OCI-LY1 (cell line): ENCODE results near the gene PTPN4.

Source experiments
- EZH2 ChIP-seq: fragments of 200-600 bp; sonication (generic), shearing (Covaris generic); IDR thresholded peaks from 2 replicates; pipeline ENCODE4 v1.8.0; 2017; ENCODE audit warnings: borderline replicate concordance, mixed run types, mild to moderate bottlenecking, antibody characterized with exemption, low read length, moderate library complexity, mixed read lengths
- TF ChIP-seq, protein P1 (sequence below): fragments of 200-600 bp; sonication (generic), shearing (Covaris generic); IDR thresholded peaks from 2 replicates; pipeline ENCODE4 v1.5.1; 2017; ENCODE audit warnings: mild to moderate bottlenecking, antibody characterized with exemption, low read length, moderate library complexity, mixed read lengths

DNA sequence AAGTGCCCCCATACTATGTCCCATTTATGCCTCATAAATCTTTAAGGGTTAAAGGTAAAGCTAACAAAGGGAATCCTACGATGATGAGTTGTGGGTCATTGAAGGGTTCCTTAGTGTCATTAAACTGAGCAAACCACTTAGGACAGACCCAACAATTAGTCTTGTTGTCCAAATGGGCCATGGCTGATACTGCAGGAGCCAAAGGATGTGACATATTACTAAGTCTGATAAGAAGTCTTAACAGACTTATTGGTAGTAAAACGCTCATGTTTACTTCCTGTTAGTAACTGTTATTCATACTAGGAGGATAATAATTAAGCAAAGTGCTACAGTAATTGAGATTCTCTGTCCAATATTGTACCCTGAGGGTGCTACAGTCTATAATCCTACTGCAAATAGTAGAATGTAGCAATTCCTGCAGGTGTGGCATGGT lies 96.8 kb downstream of the PTPN4 start:
- TF ChIP-seq, protein P1, sequence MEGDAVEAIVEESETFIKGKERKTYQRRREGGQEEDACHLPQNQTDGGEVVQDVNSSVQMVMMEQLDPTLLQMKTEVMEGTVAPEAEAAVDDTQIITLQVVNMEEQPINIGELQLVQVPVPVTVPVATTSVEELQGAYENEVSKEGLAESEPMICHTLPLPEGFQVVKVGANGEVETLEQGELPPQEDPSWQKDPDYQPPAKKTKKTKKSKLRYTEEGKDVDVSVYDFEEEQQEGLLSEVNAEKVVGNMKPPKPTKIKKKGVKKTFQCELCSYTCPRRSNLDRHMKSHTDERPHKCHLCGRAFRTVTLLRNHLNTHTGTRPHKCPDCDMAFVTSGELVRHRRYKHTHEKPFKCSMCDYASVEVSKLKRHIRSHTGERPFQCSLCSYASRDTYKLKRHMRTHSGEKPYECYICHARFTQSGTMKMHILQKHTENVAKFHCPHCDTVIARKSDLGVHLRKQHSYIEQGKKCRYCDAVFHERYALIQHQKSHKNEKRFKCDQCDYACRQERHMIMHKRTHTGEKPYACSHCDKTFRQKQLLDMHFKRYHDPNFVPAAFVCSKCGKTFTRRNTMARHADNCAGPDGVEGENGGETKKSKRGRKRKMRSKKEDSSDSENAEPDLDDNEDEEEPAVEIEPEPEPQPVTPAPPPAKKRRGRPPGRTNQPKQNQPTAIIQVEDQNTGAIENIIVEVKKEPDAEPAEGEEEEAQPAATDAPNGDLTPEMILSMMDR: no peak
- no peak for TF ChIP-seq EZH2
